Lung (tissue), 12 donors: ENCODE data around the gene WFDC10A. TPM values are rescaled to one million over a fixed set of nuclear protein-coding genes. Genes with fewer than 3 reads are reported as not detected.
"Not testable (repeated sequence)": the region's sequence is repeated elsewhere in the genome, so short reads cannot be mapped to it uniquely, and the experiment has no call there.

Experiments
- ATAC-seq: fragments of 200-7000 bp; cut with Tn5 transposase; one replicate; pipeline ENCODE4 v1.9.1; 2020; ENCODE audit warnings: moderate number of reproducible peaks; ENCODE audit not compliant: insufficient read depth, low FRiP score
- DNase-seq, 3 donors: peaks; one replicate each; pipeline ENCODE4 v3.0.0-alpha.2; 2013 to 2017
- H3K27ac ChIP-seq, 2 donors: one replicate each; pipeline ENCODE4 v1.5.1; 2013; ENCODE audit warnings: mild to moderate bottlenecking in 2 of 2, moderate library complexity in 2 of 2, control low read depth in 1 of 2, inconsistent platforms in 1 of 2, low read depth in 1 of 2, low read length in 1 of 2
- H3K27me3 ChIP-seq, 3 donors: one replicate each; pipeline ENCODE4 v1.5.1; 2013; ENCODE audit warnings: low read length in 2 of 3; ENCODE audit not compliant: control insufficient read depth in 3 of 3, insufficient read depth in 3 of 3
- H3K36me3 ChIP-seq, 4 donors: one replicate each; pipeline ENCODE4 v1.5.1; 2013; ENCODE audit warnings: low read length in 4 of 4, mild to moderate bottlenecking in 1 of 4, moderate library complexity in 1 of 4; ENCODE audit not compliant: control insufficient read depth in 4 of 4, insufficient read depth in 4 of 4
- H3K4me1 ChIP-seq, 5 donors: one replicate each; pipeline ENCODE4 v1.5.1; 2013; ENCODE audit warnings: low read length in 5 of 5, mild to moderate bottlenecking in 2 of 5, moderate library complexity in 1 of 5; ENCODE audit not compliant: control insufficient read depth in 5 of 5, insufficient read depth in 5 of 5
- H3K4me3 ChIP-seq: one replicate; pipeline ENCODE4 v1.5.1; 2013; ENCODE audit warnings: mild to moderate bottlenecking, control low read depth, moderate library complexity
- H3K9ac ChIP-seq, 2 donors: one replicate each; pipeline ENCODE4 v1.5.1; 2013; ENCODE audit warnings: low read length in 2 of 2, control low read depth in 1 of 2; ENCODE audit not compliant: insufficient read depth in 1 of 2
- H3K9me3 ChIP-seq, 4 donors: one replicate each; pipeline ENCODE4 v1.5.1; 2013; ENCODE audit warnings: low read length in 3 of 4, mild to moderate bottlenecking in 1 of 4, moderate library complexity in 1 of 4; ENCODE audit not compliant: control insufficient read depth in 4 of 4, insufficient read depth in 3 of 4
- WGBS, 2 donors: extraction: QIAGEN DNeasy Blood & Tissue Kit; methylation state at CpG; one replicate each; pipeline ENCODE4 v1.1.7; 2013; 5-methylcytosine and 5-hydroxymethylcytosine counted together
- polyA plus RNA-seq, 2 donors: library from polyadenylated mRNA; stranded (reverse); fragments of 200-250 nt; gene quantifications; one replicate each; pipeline ENCODE4 v1.2.1, GENCODE V29; 2013
- total RNA-seq, 2 donors: library from RNA; depleted of rRNA in 1 of 2; stranded (reverse); fragments of >200 nt in 1 of 2; gene quantifications; one replicate each; pipeline ENCODE4 v1.2.1, GENCODE V29; 2014 to 2021
- TF ChIP-seq, protein P1 (sequence below): IDR thresholded peaks from 2 replicates; pipeline ENCODE4 v1.5.1; 2012; ENCODE audit warnings: mild to moderate bottlenecking; ENCODE audit errors: control extremely low read depth, extremely low read depth
- donor health status: control.
- donor health status: control.
- donor health status: Bipolar disorder and iron deficiency.
- donor health status: healthy.
- donor health status: DM: yes; HTN: yes; CAD: no.

The WFDC10A gene
- total and polyA plus RNA-seq, 4 donors: not detected

DNA sequence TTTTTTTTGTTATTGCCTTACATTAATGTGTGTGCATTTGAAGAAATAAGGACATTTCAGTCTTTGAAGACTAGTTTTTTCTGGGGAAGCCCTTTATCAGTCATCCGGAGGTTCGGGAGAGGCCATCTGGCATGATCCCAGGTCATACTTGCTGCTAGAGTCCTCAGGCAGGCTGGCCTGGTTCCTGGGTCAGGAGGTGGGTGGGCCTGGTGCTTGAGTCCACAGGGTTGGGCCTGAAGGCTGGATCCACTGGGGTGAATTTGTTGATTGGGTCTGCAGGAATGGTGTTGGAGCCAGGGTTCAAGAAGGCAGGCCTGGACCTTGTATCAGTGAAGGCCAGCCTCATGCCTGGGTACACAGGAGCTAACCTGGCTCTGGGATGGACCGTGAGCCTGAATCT, 17.3 kb downstream of the WFDC10A start:
- WGBS, 2 donors: 71 to 88% methylated on average over 3 of the region's 3 CpGs

DNA sequence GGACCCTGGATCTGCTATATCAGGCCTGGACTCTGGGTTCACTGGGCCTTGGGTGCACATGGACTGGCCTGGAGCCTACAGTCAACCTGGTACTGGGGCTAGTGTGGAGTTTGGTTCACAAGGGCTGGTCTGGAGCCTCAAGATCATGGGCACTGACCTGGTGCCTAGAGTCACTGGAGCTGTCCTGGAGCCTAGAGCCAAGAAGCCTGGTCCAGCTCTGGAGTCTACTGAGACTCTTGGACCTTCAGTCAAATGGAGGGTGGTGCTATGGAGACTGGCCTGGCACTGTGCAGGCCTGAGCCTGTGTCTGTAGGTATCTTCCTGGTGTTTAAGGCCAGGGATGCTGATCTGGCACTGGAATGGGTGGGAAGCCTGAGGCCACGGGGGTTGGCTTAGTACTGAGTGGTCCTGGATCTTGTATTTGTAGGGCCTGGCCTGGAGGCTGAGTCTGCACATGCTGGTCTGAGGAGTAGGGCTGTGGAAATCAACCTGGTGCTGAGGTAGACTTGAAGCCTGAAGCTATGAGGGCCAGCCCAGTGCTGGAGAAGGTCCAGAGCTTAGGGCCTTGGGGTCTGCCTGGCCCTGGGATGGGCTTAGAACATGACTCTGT, 18.0 kb downstream of the WFDC10A start:
- Histone ChIP-seq H3K4me3 (no peak overlapping the region), H3K9ac (no peak overlapping the region), H3K27me3 (no peaks in the 10 kb centered on the region), H3K9me3 (no peaks in the 10 kb centered on the region), H3K4me1 (peaks cover 0 to 2% (median 0%) of the 10 kb centered on the region in 5 donors), H3K36me3 (no peaks in the 10 kb centered on the region), H3K27ac (no peak overlapping the region)
- ATAC-seq (no peak), DNase-seq (no peak)
- TF ChIP-seq, protein P1, sequence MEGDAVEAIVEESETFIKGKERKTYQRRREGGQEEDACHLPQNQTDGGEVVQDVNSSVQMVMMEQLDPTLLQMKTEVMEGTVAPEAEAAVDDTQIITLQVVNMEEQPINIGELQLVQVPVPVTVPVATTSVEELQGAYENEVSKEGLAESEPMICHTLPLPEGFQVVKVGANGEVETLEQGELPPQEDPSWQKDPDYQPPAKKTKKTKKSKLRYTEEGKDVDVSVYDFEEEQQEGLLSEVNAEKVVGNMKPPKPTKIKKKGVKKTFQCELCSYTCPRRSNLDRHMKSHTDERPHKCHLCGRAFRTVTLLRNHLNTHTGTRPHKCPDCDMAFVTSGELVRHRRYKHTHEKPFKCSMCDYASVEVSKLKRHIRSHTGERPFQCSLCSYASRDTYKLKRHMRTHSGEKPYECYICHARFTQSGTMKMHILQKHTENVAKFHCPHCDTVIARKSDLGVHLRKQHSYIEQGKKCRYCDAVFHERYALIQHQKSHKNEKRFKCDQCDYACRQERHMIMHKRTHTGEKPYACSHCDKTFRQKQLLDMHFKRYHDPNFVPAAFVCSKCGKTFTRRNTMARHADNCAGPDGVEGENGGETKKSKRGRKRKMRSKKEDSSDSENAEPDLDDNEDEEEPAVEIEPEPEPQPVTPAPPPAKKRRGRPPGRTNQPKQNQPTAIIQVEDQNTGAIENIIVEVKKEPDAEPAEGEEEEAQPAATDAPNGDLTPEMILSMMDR: no peak
- 68 to 80% methylated on average over 1 of the region's 1 CpG for WGBS, 2 donors

More for the DNA sequence above, 17.3 kb downstream of the WFDC10A start:
- TF ChIP-seq, protein P1: no peak
- Histone ChIP-seq H3K4me3 (no peak overlapping the region), H3K27ac (no peak overlapping the region), H3K36me3 (no peaks in the 10 kb centered on the region), H3K4me1 (peaks cover 0 to 2% (median 0%) of the 10 kb centered on the region in 5 donors), H3K27me3 (no peaks in the 10 kb centered on the region), H3K9ac (no peak overlapping the region), H3K9me3 (no peaks in the 10 kb centered on the region)
- ATAC-seq (no peak), DNase-seq (no peak)

DNA sequence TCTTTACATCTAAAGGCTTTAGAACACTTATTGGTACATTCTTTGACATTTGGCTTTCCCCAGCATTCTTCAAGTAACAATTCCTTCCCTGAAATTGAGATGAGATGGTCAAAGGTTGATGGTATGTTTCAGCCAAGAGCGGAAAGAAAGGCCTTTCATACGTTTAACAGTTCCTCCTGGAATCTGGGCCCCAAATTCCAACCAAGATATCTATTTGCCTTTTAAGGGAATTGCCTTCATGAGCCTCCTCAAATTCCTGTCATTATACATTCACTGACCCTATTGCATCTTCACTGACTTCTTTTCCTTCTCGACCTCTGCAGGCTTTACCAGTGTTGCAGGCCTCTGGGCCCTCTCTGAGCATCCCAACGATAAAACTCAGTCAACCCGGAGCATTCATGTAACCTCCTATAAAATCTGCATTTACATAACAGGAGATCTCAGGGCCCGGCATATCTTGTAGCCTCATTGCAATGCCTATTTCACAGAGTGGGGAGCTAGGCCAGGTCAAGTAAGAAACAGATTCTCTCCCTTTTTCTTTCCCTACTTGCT, 19.8 kb downstream of the WFDC10A start:
- no peak for DNase-seq
- Histone ChIP-seq H3K4me3 (no peak overlapping the region), H3K27me3 (no peaks in the 10 kb centered on the region), H3K4me1 (peaks cover 0 to 2% (median 0%) of the 10 kb centered on the region in 5 donors), H3K36me3 (no peaks in the 10 kb centered on the region), H3K9me3 (no peaks in the 10 kb centered on the region), H3K9ac (no peak overlapping the region), H3K27ac (no peak overlapping the region)
- 87% methylated on average over 6 of the region's 6 CpGs for WGBS, 2 donors
- no peak for ATAC-seq
- TF ChIP-seq, protein P1: no peak

DNA sequence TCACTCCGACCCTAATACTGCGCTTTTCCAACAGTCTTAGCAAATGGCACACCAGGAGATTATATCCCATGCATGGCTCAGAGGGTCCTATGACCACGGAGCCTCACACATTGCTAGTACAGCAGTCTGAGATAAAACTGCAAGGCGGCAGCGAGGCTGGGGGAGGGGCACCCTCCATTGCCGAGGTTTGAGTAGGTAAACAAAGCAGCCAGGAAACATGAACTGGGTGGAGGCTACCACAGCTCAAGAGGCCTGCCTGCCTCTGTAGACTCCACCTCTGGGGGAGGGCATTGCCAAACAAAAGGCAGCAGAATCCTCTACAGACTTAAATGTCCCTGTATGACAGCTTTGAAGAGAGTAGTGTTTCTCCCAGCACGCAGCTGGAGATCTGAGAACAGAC, 22.2 kb downstream of the WFDC10A start:
- not testable (repeated sequence) for H3K27ac ChIP-seq, ATAC-seq, H3K36me3 ChIP-seq, DNase-seq, H3K4me1 ChIP-seq, H3K9ac ChIP-seq, H3K9me3 ChIP-seq, H3K27me3 ChIP-seq, H3K4me3 ChIP-seq
- 72 to 76% methylated on average over 7 of the region's 7 CpGs for WGBS, 2 donors

DNA sequence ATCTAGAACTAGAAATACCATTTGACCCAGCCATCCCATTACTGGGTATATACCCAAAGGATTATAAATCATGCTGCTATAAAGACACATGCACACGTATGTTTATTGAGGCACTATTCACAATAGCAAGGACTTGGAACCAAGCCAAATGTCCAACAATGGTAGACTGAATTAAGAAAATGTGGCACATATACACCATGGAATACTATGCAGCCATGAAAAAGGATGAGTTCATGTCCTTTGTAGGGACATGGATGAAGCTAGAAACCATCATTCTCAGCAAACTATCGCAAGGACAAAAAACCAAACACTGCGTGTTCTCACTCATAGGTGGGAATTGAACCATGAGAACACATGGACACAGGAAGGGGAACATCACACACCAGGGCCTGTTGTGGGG, 27.5 kb downstream of the WFDC10A start:
- ATAC-seq, H3K9ac ChIP-seq, H3K36me3 ChIP-seq, H3K9me3 ChIP-seq, H3K4me3 ChIP-seq, H3K27ac ChIP-seq, DNase-seq, H3K4me1 ChIP-seq, H3K27me3 ChIP-seq: not testable (repeated sequence)
- WGBS, 2 donors: 86 to 95% methylated on average over 3 of the region's 3 CpGs
